ENCODE results near the gene NCK2.

- TF ChIP-seq, protein P1, sequence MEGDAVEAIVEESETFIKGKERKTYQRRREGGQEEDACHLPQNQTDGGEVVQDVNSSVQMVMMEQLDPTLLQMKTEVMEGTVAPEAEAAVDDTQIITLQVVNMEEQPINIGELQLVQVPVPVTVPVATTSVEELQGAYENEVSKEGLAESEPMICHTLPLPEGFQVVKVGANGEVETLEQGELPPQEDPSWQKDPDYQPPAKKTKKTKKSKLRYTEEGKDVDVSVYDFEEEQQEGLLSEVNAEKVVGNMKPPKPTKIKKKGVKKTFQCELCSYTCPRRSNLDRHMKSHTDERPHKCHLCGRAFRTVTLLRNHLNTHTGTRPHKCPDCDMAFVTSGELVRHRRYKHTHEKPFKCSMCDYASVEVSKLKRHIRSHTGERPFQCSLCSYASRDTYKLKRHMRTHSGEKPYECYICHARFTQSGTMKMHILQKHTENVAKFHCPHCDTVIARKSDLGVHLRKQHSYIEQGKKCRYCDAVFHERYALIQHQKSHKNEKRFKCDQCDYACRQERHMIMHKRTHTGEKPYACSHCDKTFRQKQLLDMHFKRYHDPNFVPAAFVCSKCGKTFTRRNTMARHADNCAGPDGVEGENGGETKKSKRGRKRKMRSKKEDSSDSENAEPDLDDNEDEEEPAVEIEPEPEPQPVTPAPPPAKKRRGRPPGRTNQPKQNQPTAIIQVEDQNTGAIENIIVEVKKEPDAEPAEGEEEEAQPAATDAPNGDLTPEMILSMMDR (IDR thresholded peaks at IDR 0.05), result no peak
- no peak for TF ChIP-seq POLR2A (IDR thresholded peaks at IDR 0.05)
These were observed 8.1 kb downstream of the NCK2 start for GRCh38 chr2:105752691-105753358.

Measured in body of pancreas (tissue), 4 donors.